Spleen (tissue), 13 donors: Measurements from ENCODE around the gene FSHB. TPM values are rescaled to one million over a fixed set of nuclear protein-coding genes. Genes with fewer than 3 reads are reported as not detected.
A peak's percentile ranks its signal among the peaks of the same experiment; 100 is the strongest.

Source experiments
- DNase-seq: peaks from one replicate; pipeline ENCODE4 v3.0.0-alpha.2; 2020
- H3K27ac ChIP-seq, 8 donors: fragments of 200-600 bp; sonication (generic) in 7 of 8; 1 replicate in 4 of 8; 2 replicates in 4 of 8; pipeline versions ENCODE4 v1.5.0 to v1.8.0; 2016 to 2021; ENCODE audit warnings: inconsistent platforms in 4 of 8, mild to moderate bottlenecking in 4 of 8, moderate library complexity in 1 of 8
- H3K27me3 ChIP-seq, 7 donors: fragments of 200-600 bp; sonication (generic) in 6 of 7; replicated peaks in 1 of 7; 1 replicate in 4 of 7; 2 replicates in 3 of 7; pipeline versions ENCODE4 v1.5.0 to v1.8.0; 2016 to 2021; ENCODE audit warnings: inconsistent platforms in 3 of 7, mild to moderate bottlenecking in 1 of 7
- H3K36me3 ChIP-seq, 6 donors: fragments of 200-600 bp; sonication (generic) in 5 of 6; 1 replicate in 4 of 6; 2 replicates in 2 of 6; pipeline versions ENCODE4 v1.5.0 to v1.8.0; 2016 to 2021; ENCODE audit warnings: inconsistent platforms in 2 of 6
- H3K4me1 ChIP-seq, 6 donors: fragments of 200-600 bp; sonication (generic) in 5 of 6; 1 replicate in 3 of 6; 2 replicates in 3 of 6; pipeline versions ENCODE4 v1.5.0 to v1.8.0; 2016 to 2021; ENCODE audit warnings: inconsistent platforms in 3 of 6
- H3K4me3 ChIP-seq, 8 donors: fragments of 200-600 bp; sonication (generic) in 7 of 8; 1 replicate in 4 of 8; 2 replicates in 4 of 8; pipeline versions ENCODE4 v1.5.0 to v1.8.0; 2016 to 2021; ENCODE audit warnings: inconsistent platforms in 4 of 8, mild to moderate bottlenecking in 4 of 8, moderate library complexity in 2 of 8
- H3K9me3 ChIP-seq, 8 donors: fragments of 200-600 bp; sonication (generic) in 7 of 8; 1 replicate in 4 of 8; 2 replicates in 4 of 8; pipeline versions ENCODE4 v1.5.0 to v1.8.0; 2016 to 2021; ENCODE audit warnings: inconsistent platforms in 4 of 8
- POLR2A ChIP-seq, 3 donors: fragments of 450-650 bp; IDR thresholded peaks; one replicate each; pipeline ENCODE4 v1.5.1; 2017; ENCODE audit warnings: antibody characterized with exemption in 3 of 3, mild to moderate bottlenecking in 1 of 3
- POLR2AphosphoS5 ChIP-seq, 3 donors: sonication (generic); formaldehyde crosslinking; IDR thresholded peaks; one replicate each; pipeline ENCODE4 v1.5.1; 2017; ENCODE audit warnings: antibody characterized with exemption in 3 of 3
- WGBS, 5 donors: extraction: QIAGEN DNeasy Blood & Tissue Kit in 3 of 5; methylation state at CpG; one replicate each; pipeline versions ENCODE4 v1.1.5 to v1.1.7; 2013 to 2018; 5-methylcytosine and 5-hydroxymethylcytosine counted together
- intact Hi-C: fragments of 100-400 bp; cut with DNase I; formaldehyde crosslinking; loops from one replicate; pipeline ENCODE4 v1.15.0; 2023; ENCODE audit warnings: low total_unique reads
- long read RNA-seq, 2 donors: transcript quantifications; one replicate each; lab custom pipeline, GENCODE V29; 2026
- polyA plus RNA-seq, 3 donors: library from polyadenylated mRNA; stranded (reverse); fragments of 200-250 nt; gene quantifications; one replicate each; pipeline ENCODE4 v1.2.1, GENCODE V29; 2013
- total RNA-seq, 7 donors: library from RNA; depleted of rRNA in 3 of 7; stranded (reverse); fragments of >200 nt in 3 of 7; fragmentation: NEBNext Ultra II Directional in 4 of 7; extraction: Animal tissue kit (Norgen Biotek cat#: 25700) in 4 of 7; gene quantifications; one replicate each; pipeline versions ENCODE4 v1.1.0 to v1.2.1, GENCODE V29; 2016 to 2021
- TF ChIP-seq, protein P1 (sequence below), 11 experiments: fragments of 200-600 bp in 7 of 11; fragments of 450-650 bp in 4 of 11; sonication (generic) in 4 of 11; IDR thresholded peaks in 8 of 11; conservative IDR thresholded peaks in 3 of 11; 1 replicate in 7 of 11; 2 replicates in 4 of 11; pipeline versions ENCODE4 v1.4.0 to v1.8.0; 2016 to 2021; ENCODE audit warnings: antibody characterized with exemption in 11 of 11, inconsistent platforms in 4 of 11, mild to moderate bottlenecking in 1 of 11
- donor health status: healthy with polysubstance abuse.
- donor health status: DM: no; HTN: no; CAD: no; lungs with moderate emphysema.
- donor health status: DM: no; HTN: no; CAD: no.
- donor health status: Bipolar disorder and iron deficiency.
- donor health status: healthy.
- donor health status: DM: no; HTN: no; CAD: no.
- donor health status: DM: yes; HTN: yes; CAD: no.

Gene FSHB
- total RNA-seq (not detected), polyA plus RNA-seq (not detected)
- long read RNA-seq, donor 1 = 0 reads
- long read RNA-seq, donor 2 = 0 reads

DNA sequence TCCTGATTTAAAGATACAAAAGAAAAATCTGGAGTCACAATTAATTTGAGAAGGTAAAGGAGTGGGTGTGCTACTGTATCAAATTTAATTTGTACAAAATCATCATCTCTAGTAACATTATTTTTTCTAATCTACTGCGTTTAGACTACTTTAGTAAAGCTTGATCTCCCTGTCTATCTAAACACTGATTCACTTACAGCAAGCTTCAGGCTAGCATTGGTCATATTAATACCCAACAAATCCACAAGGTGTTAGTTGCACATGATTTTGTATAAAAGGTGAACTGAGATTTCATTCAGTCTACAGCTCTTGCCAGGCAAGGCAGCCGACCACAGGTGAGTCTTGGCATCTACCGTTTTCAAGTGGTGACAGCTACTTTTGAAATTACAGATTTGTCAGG lies at the start of gene FSHB:
FSHB (plus strand) TSS at position 301 of the 400 bp plus-strand sequence. CDS start 889 bp downstream, outside the sequence.
- 75 to 87% (median 84%) methylated on average over 3 of the region's 3 CpGs for WGBS, 5 donors
- Histone ChIP-seq H3K9me3 (peaks cover 0 to 18% (median 14%) of the 10 kb centered on the region in 8 donors), H3K4me3 (no peak within 1 kb of the TSS), H3K4me1 (no peaks in the 10 kb centered on the region), H3K27ac (no peak within 1 kb of the TSS), H3K27me3 (no peaks in the 10 kb centered on the region), H3K36me3 (no peaks in the 10 kb centered on the region)
- intact Hi-C loops = no loop called here
- TF ChIP-seq POLR2A (IDR thresholded peaks at IDR 0.05) (no peak), POLR2AphosphoS5 (IDR thresholded peaks at IDR 0.05) (no peak)
- TF ChIP-seq, protein P1, sequence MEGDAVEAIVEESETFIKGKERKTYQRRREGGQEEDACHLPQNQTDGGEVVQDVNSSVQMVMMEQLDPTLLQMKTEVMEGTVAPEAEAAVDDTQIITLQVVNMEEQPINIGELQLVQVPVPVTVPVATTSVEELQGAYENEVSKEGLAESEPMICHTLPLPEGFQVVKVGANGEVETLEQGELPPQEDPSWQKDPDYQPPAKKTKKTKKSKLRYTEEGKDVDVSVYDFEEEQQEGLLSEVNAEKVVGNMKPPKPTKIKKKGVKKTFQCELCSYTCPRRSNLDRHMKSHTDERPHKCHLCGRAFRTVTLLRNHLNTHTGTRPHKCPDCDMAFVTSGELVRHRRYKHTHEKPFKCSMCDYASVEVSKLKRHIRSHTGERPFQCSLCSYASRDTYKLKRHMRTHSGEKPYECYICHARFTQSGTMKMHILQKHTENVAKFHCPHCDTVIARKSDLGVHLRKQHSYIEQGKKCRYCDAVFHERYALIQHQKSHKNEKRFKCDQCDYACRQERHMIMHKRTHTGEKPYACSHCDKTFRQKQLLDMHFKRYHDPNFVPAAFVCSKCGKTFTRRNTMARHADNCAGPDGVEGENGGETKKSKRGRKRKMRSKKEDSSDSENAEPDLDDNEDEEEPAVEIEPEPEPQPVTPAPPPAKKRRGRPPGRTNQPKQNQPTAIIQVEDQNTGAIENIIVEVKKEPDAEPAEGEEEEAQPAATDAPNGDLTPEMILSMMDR (IDR thresholded peaks at IDR 0.05 in 8 of 11, conservative IDR thresholded peaks at IDR 0.05 in 3 of 11) = no peak
- no peak for DNase-seq

DNA sequence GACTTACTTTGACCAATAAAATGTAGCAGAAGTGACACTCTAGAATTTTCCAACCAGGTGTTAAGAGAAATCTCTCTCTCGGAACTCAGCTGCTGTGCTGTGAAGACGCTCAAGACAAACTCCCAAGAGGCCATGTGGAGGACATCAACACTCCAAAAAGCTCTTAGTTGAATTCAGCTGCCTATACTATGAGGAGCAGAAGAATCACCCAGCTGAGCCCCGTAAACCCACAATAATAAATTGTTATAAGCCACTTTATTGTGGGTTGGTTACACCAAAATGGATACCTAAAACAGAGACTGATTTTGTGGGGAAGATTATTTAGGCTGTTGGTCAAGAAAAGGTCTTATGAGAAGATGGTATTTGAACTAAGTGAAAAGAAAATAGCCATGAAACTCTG lies 44.1 kb upstream of the FSHB start:
- DNase-seq = no peak
- no peak overlapping the region for H3K27ac ChIP-seq
- 69 to 90% (median 81%) methylated on average over 3 of the region's 3 CpGs for WGBS, 5 donors
- H3K4me1 ChIP-seq = no peaks in the 10 kb centered on the region
- H3K36me3 ChIP-seq = no peaks in the 10 kb centered on the region
- H3K9me3 ChIP-seq = peaks cover 0 to 21% (median 12%) of the 10 kb centered on the region in 8 donors
- no peak overlapping the region for H3K4me3 ChIP-seq
- TF ChIP-seq POLR2A (IDR thresholded peaks at IDR 0.05) (no peak), POLR2AphosphoS5 (IDR thresholded peaks at IDR 0.05) (no peak)
- TF ChIP-seq, protein P1 (IDR thresholded peaks at IDR 0.05 in 8 of 11, conservative IDR thresholded peaks at IDR 0.05 in 3 of 11) = no peak
- intact Hi-C loops = no loop called here
- H3K27me3 ChIP-seq = no peaks in the 10 kb centered on the region

DNA sequence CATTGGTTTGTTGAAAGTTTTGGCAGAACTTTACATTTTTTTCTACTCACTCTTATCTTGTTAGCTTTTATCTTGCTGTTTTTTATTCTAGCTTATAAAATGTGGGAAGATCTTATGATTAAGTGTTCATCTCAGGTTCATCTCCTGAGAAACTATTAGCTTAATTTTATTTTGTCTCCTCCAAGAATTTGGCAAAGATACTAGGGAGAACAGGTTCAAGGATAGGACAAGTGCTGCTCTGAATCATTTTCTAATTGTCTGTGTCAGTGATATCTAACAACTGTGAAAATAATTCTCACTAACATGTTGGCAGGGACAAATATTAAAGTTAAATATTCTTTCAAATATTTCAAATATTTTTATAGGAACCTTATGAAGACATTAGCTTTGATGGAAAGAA lies 38.2 kb upstream of the FSHB start:
- intact Hi-C loops = no loop called here
- H3K4me1 ChIP-seq = no peaks in the 10 kb centered on the region
- H3K36me3 ChIP-seq = no peaks in the 10 kb centered on the region
- no peak overlapping the region for H3K4me3 ChIP-seq
- H3K27me3 ChIP-seq = no peaks in the 10 kb centered on the region
- no peaks in the 10 kb centered on the region for H3K9me3 ChIP-seq
- DNase-seq = no peak
- TF ChIP-seq, protein P1 (IDR thresholded peaks at IDR 0.05 in 8 of 11, conservative IDR thresholded peaks at IDR 0.05 in 3 of 11) = no peak
- TF ChIP-seq POLR2A (IDR thresholded peaks at IDR 0.05) = no peak
- no peak for TF ChIP-seq POLR2AphosphoS5 (IDR thresholded peaks at IDR 0.05)
- no peak overlapping the region for H3K27ac ChIP-seq

DNA sequence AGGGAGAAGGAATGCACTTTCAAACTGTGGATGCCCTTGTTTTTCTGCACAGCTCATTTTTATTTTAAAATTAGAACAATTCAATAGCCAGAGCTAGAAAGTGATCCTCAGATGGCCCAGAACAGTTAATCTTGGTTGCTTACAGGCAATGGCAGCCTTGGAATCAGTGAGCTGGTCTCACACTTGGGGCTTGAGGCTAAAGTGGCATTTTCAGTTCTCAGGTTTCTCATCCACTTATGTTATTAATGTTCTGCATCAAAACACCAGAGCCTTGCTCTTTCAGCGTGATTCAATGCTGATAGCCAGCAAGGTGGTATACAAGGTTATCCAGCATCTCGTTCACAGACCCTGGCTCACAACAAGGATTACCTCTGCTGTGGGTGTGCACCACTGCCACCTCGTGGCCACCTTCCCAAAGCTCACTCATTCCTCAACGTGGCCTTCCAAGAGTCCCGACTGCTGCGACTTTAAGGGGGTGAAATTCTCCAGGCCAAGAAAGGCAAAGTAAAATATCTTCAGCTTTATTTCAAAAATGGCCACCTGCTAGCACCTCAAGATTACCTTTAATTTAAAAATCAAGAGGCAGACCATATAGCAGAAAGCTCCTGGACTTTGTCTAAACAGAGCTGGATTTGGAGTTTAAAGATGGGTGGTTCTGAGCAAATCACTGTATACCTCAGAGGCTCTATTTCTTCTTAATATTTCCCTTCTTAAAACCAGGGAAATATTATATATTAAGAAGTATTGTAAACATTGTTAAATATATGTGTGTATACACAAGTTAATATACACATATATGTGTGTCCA lies 34.2 kb upstream of the FSHB start:
- WGBS, 5 donors = 14 to 34% (median 16%) methylated on average over 6 of the region's 6 CpGs
- no peak overlapping the region for H3K4me3 ChIP-seq
- intact Hi-C loops = no loop called here
- TF ChIP-seq POLR2A (IDR thresholded peaks at IDR 0.05) = no peak
- TF ChIP-seq, protein P1 (IDR thresholded peaks at IDR 0.05 in 8 of 11, conservative IDR thresholded peaks at IDR 0.05 in 3 of 11) = peak in 10 of 11 experiments; percentile 9 to 73 (median 52)
- H3K4me1 ChIP-seq = no peaks in the 10 kb centered on the region
- H3K27me3 ChIP-seq = no peaks in the 10 kb centered on the region
- peaks cover 0 to 6% (median 0%) of the 10 kb centered on the region in 8 donors for H3K9me3 ChIP-seq
- no peak overlapping the region for H3K27ac ChIP-seq
- H3K36me3 ChIP-seq = no peaks in the 10 kb centered on the region
- peak; percentile 74 for DNase-seq
